Dermis blood vessel endothelial cell (primary cell): Measurements from ENCODE around the gene MYO1C. TPM values are rescaled to one million over a fixed set of nuclear protein-coding genes. Genes with fewer than 3 reads are reported as not detected.
"Not testable (repeated sequence)": the region's sequence is repeated elsewhere in the genome, so short reads cannot be mapped to it uniquely, and the experiment has no call there.

Experiments
- DNase-seq: peaks from one replicate; pipeline ENCODE4 v3.0.0; 2010
- total RNA-seq: library from RNA; depleted of rRNA; stranded (reverse); fragments of >200 nt; gene quantifications from 2 replicates; pipeline ENCODE4 v1.2.3, GENCODE V29; 2014

The MYO1C gene
- total RNA-seq, 1 donor from 2014 or later, result 193 TPM

GRCh38 chr17:1422885-1423284 lies 69.6 kb downstream of the MYO1C start:
- DNase-seq, result peak; percentile 98

DNA sequence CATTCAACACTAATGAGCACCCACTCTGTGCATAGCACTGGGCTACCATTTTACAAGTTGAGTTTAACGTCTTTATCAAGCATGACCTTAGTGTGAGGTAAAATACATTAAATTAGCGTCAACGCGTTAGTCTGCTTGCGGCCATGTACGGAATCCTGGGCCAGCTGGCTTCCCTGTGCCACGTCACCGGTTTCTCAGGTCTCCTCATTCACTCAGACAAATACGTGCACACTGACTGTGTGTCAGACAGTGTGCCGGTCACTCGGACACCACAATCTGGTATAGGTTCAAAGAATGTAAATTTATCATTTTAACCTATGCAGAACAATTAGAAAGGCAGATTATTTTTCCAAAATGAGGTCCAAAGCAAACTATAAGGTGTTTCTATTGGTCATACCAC lies 71.0 kb downstream of the MYO1C start:
- DNase-seq, result no peak

DNA sequence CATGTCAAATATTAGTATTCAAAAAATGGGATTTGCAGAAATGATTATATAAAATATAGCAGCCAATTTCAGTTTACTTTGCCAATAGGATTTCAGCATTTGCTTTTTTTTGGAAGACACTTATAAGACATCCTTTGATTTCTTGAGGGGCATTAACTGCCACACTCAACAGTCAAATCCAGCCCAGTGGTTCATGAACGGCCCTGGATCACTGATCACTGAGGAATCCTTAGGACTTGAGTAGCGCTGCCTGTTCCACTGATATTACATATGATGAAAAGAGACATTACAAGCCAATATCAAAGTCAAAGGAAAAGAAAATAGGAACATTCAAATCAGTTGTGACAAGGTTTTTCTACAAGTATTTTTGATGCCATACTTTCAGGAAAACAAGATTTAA lies 71.5 kb downstream of the MYO1C start:
- DNase-seq, result no peak

GRCh38 chr17:1420163-1420562 lies 72.3 kb downstream of the MYO1C start:
- DNase-seq, result no peak

GRCh38 chr17:1418476-1418875 lies 74.0 kb downstream of the MYO1C start:
- not testable (repeated sequence) for DNase-seq

DNA sequence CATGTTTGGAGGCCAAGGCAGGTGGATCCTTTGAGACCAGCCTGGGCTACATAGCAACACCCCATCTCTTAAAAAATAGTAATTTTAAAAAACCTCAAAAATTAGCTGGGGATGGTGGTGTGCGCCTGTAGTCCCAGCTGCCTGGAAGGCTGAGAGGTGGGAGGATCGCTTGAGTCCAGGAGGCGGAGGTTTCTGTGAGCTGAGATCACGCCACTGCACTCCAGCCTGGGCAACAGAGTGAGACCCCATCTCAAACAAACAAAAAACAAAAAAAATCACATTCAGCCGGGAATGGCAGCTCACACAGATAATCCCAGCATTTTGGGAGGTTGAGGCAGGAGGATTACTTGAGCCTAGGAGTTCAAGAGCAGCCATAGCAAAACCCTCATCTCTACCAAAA lies 76.1 kb downstream of the MYO1C start:
- no peak for DNase-seq

GRCh38 chr17:1414634-1415033 lies 77.9 kb downstream of the MYO1C start:
- no peak for DNase-seq

Other genes starting within 250 kb of the MYO1C start
- not detected in 2 replicates for gene BHLHA9, start 222.2 kb downstream of the MYO1C start, total RNA-seq
- gene TRARG1, start 213.0 kb downstream of the MYO1C start, total RNA-seq, result not detected in 2 replicates
- 558 and 1,026 TPM in 2 replicates for gene YWHAE, start 92.5 kb downstream of the MYO1C start, total RNA-seq
- gene CRK, start 36.5 kb downstream of the MYO1C start, total RNA-seq, result 162 and 166 TPM in 2 replicates
- gene INPP5K, start 23.9 kb upstream of the MYO1C start, total RNA-seq, result 74.7 and 88.0 TPM in 2 replicates
- 18.5 and 29.6 TPM in 2 replicates for gene PITPNA, start 70.1 kb upstream of the MYO1C start, total RNA-seq
- 33.9 and 53.5 TPM in 2 replicates for gene SLC43A2, start 136.1 kb upstream of the MYO1C start, total RNA-seq
- 172 and 200 TPM in 2 replicates for gene SCARF1, start 153.0 kb upstream of the MYO1C start, total RNA-seq
- 12.0 and 15.7 TPM in 2 replicates for gene RILP, start 157.2 kb upstream of the MYO1C start, total RNA-seq
- gene PRPF8, start 192.2 kb upstream of the MYO1C start, total RNA-seq, result 79.6 and 218 TPM in 2 replicates
- 1.7 and 1.8 TPM in 2 replicates for gene TLCD2, start 217.7 kb upstream of the MYO1C start, total RNA-seq
- 25.2 and 26.9 TPM in 2 replicates for gene WDR81, start 232.0 kb upstream of the MYO1C start, total RNA-seq